GM21737 (cell line): ENCODE results near the gene OR8G1.
"Not testable (repeated sequence)": the region's sequence is repeated elsewhere in the genome, so short reads cannot be mapped to it uniquely, and the experiment has no call there.

Experiments
- ATAC-seq: cut with Tn5 transposase; IDR thresholded peaks from one replicate; pipeline ENCODE4 v1.9.1; 2021; ENCODE audit warnings: mild to moderate bottlenecking, moderate library complexity; ENCODE audit not compliant: unreplicated experiment

OR8G1 gene

GRCh38 chr11:124225471-124225870 lies 15.4 kb upstream of the OR8G1 start:
- ATAC-seq = no peak

GRCh38 chr11:124233376-124233775 lies 7.5 kb upstream of the OR8G1 start:
- ATAC-seq = no peak

GRCh38 chr11:124238512-124238911 lies 2.4 kb upstream of the OR8G1 start:
- ATAC-seq = no peak

- ATAC-seq = not testable (repeated sequence)
Measured at GRCh38 chr11:124249869-124250268, 9.0 kb downstream of the OR8G1 start.

- ATAC-seq = no peak
Measured at GRCh38 chr11:124256076-124256475, 15.2 kb downstream of the OR8G1 start, which contains the start of gene OR8G5. Gene OR8G5, plus strand, starts transcription at chr11:124256376. Its CDS starts 8,556 bp downstream, at chr11:124264932.

- not testable (repeated sequence) for ATAC-seq
Measured at GRCh38 chr11:124265041-124265440, 24.1 kb downstream of the OR8G1 start.

GRCh38 chr11:124270886-124271285 lies 30.0 kb downstream of the OR8G1 start:
- not testable (repeated sequence) for ATAC-seq

- no peak for ATAC-seq
Measured at GRCh38 chr11:124274000-124274399, 33.1 kb downstream of the OR8G1 start.

GRCh38 chr11:124276081-124276480 lies 35.2 kb downstream of the OR8G1 start:
- ATAC-seq = no peak

- ATAC-seq = no peak
Measured at GRCh38 chr11:124277207-124277606, 36.3 kb downstream of the OR8G1 start.

GRCh38 chr11:124277804-124278203 lies 36.9 kb downstream of the OR8G1 start:
- no peak for ATAC-seq

GRCh38 chr11:124278261-124278660 lies 37.4 kb downstream of the OR8G1 start:
- no peak for ATAC-seq

- no peak for ATAC-seq
Measured at GRCh38 chr11:124285610-124286344, 44.9 kb downstream of the OR8G1 start.

GRCh38 chr11:124294687-124295086 lies 53.8 kb downstream of the OR8G1 start:
- no peak for ATAC-seq

- no peak for ATAC-seq
Measured at GRCh38 chr11:124296016-124296415, 55.1 kb downstream of the OR8G1 start.

GRCh38 chr11:124297921-124298320 lies 57.0 kb downstream of the OR8G1 start:
- ATAC-seq = no peak

GRCh38 chr11:124301548-124301947 lies 60.7 kb downstream of the OR8G1 start:
- no peak for ATAC-seq

- no peak for ATAC-seq
Measured at GRCh38 chr11:124302347-124303125, 61.6 kb downstream of the OR8G1 start.
